Measurements from ENCODE around the gene HDAC4.

Gene HDAC4

GRCh38 chr2:239029958-239030357, 370.9 kb downstream of the HDAC4 start:
- Histone ChIP-seq H3K4me1 (ENCODE audit: control insufficient read depth, insufficient read depth, low read length) (no peaks in the 10 kb centered on the region), H3K27ac (ENCODE audit: extremely low read depth, low read depth, low read length) (no peak overlapping the region), H3K36me3 (ENCODE audit: control insufficient read depth in 2 of 2, insufficient read depth in 1 of 2, low read length in 2 of 2) (no peaks in the 10 kb centered on the region), H3K4me3 (ENCODE audit: low read depth, low read length) (no peak overlapping the region), H3K9me3 (ENCODE audit: control insufficient read depth, insufficient read depth, low read depth, low read length) (no peaks in the 10 kb centered on the region)
- TF ChIP-seq ZBTB17 (tag by site-specific recombination; IDR thresholded peaks at IDR 0.05) = no peak
- no peak for TF ChIP-seq EGR2 (tag by site-specific recombination; IDR thresholded peaks at IDR 0.05; ENCODE audit: low read depth)
- no peak for TF ChIP-seq ZFP41 (tag by site-specific recombination; IDR thresholded peaks at IDR 0.05; ENCODE audit: borderline replicate concordance)
- no peak for TF ChIP-seq ZSCAN30 (tag by site-specific recombination; IDR thresholded peaks at IDR 0.05)
- TF ChIP-seq ZNF211 (tag by site-specific recombination; IDR thresholded peaks at IDR 0.05; ENCODE audit: low read depth) = no peak
- TF ChIP-seq, protein P1, sequence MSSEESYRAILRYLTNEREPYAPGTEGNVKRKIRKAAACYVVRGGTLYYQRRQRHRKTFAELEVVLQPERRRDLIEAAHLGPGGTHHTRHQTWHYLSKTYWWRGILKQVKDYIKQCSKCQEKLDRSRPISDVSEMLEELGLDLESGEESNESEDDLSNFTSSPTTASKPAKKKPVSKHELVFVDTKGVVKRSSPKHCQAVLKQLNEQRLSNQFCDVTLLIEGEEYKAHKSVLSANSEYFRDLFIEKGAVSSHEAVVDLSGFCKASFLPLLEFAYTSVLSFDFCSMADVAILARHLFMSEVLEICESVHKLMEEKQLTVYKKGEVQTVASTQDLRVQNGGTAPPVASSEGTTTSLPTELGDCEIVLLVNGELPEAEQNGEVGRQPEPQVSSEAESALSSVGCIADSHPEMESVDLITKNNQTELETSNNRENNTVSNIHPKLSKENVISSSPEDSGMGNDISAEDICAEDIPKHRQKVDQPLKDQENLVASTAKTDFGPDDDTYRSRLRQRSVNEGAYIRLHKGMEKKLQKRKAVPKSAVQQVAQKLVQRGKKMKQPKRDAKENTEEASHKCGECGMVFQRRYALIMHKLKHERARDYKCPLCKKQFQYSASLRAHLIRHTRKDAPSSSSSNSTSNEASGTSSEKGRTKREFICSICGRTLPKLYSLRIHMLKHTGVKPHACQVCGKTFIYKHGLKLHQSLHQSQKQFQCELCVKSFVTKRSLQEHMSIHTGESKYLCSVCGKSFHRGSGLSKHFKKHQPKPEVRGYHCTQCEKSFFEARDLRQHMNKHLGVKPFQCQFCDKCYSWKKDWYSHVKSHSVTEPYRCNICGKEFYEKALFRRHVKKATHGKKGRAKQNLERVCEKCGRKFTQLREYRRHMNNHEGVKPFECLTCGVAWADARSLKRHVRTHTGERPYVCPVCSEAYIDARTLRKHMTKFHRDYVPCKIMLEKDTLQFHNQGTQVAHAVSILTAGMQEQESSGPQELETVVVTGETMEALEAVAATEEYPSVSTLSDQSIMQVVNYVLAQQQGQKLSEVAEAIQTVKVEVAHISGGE (tag by site-specific recombination; conservative IDR thresholded peaks at IDR 0.05; ENCODE audit: low read depth) = no peak
- TF ChIP-seq ZNF23 (tag by site-specific recombination; IDR thresholded peaks at IDR 0.05; ENCODE audit: borderline replicate concordance) = no peak
- POLR2A ChIA-PET = no interaction called here
- CTCF ChIA-PET = no interaction called here

DNA sequence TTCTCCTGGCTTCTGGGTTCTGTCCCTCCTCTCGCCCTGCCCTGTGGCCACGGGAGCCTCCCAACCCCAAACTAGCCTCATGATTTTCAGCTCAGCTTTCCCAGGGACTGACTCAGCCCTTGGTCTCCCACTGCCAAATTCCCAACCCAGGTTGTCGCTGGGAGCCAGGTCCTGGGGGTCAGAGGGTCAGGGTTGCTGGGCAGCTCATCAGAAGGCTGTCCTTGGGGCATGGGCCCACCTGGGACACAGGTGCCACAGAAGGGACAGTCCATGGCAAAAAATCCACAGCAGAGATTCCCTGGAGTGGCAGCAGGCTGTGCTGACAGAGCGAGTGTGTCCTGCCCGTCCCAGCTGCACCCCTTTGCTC, 372.6 kb downstream of the HDAC4 start:
- H3K4me1 ChIP-seq (ENCODE audit: control insufficient read depth, insufficient read depth, low read length) = no peaks in the 10 kb centered on the region
- ChIA-PET CTCF (no interaction called here), POLR2A (no interaction called here)
- H3K4me3 ChIP-seq (ENCODE audit: low read depth, low read length) = no peak overlapping the region
- H3K36me3 ChIP-seq (ENCODE audit: control insufficient read depth in 2 of 2, insufficient read depth in 1 of 2, low read length in 2 of 2) = no peaks in the 10 kb centered on the region
- TF ChIP-seq, protein P2, sequence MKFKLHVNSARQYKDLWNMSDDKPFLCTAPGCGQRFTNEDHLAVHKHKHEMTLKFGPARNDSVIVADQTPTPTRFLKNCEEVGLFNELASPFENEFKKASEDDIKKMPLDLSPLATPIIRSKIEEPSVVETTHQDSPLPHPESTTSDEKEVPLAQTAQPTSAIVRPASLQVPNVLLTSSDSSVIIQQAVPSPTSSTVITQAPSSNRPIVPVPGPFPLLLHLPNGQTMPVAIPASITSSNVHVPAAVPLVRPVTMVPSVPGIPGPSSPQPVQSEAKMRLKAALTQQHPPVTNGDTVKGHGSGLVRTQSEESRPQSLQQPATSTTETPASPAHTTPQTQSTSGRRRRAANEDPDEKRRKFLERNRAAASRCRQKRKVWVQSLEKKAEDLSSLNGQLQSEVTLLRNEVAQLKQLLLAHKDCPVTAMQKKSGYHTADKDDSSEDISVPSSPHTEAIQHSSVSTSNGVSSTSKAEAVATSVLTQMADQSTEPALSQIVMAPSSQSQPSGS (tag by site-specific recombination; IDR thresholded peaks at IDR 0.05; ENCODE audit: low read depth) = no peak
- no peak for TF ChIP-seq ZNF658 (tag by site-specific recombination; IDR thresholded peaks at IDR 0.05)
- TF ChIP-seq ZBTB21 (tag by site-specific recombination; IDR thresholded peaks at IDR 0.05) = no peak
- TF ChIP-seq SP3 (tag by site-specific recombination; IDR thresholded peaks at IDR 0.05) = no peak
- TF ChIP-seq ZNF768 (tag by site-specific recombination; IDR thresholded peaks at IDR 0.05) = no peak
- no peak for TF ChIP-seq RBAK (tag by site-specific recombination; IDR thresholded peaks at IDR 0.05)
- TF ChIP-seq ZNF521 (tag by site-specific recombination; IDR thresholded peaks at IDR 0.05) = no peak
- TF ChIP-seq, protein P3, sequence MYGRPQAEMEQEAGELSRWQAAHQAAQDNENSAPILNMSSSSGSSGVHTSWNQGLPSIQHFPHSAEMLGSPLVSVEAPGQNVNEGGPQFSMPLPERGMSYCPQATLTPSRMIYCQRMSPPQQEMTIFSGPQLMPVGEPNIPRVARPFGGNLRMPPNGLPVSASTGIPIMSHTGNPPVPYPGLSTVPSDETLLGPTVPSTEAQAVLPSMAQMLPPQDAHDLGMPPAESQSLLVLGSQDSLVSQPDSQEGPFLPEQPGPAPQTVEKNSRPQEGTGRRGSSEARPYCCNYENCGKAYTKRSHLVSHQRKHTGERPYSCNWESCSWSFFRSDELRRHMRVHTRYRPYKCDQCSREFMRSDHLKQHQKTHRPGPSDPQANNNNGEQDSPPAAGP (tag by site-specific recombination; IDR thresholded peaks at IDR 0.05) = no peak
- no peak for TF ChIP-seq ZNF629 (tag by site-specific recombination; IDR thresholded peaks at IDR 0.05)
- TF ChIP-seq ZEB2 (tag by site-specific recombination; IDR thresholded peaks at IDR 0.05) = no peak
- no peak for TF ChIP-seq HOXA7 (CRISPR knock-in tag; IDR thresholded peaks at IDR 0.05; ENCODE audit: borderline replicate concordance)
- TF ChIP-seq ZBTB7A (tag by site-specific recombination; IDR thresholded peaks at IDR 0.05; ENCODE audit: low read depth) = no peak
- no peak for TF ChIP-seq TCF7L2 (IDR thresholded peaks at IDR 0.05; ENCODE audit: borderline replicate concordance, low read depth, low read length)
- TF ChIP-seq, protein P4, sequence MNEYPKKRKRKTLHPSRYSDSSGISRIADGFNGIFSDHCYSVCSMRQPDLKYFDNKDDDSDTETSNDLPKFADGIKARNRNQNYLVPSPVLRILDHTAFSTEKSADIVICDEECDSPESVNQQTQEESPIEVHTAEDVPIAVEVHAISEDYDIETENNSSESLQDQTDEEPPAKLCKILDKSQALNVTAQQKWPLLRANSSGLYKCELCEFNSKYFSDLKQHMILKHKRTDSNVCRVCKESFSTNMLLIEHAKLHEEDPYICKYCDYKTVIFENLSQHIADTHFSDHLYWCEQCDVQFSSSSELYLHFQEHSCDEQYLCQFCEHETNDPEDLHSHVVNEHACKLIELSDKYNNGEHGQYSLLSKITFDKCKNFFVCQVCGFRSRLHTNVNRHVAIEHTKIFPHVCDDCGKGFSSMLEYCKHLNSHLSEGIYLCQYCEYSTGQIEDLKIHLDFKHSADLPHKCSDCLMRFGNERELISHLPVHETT (tag by site-specific recombination; IDR thresholded peaks at IDR 0.05) = no peak
- no peak for TF ChIP-seq ZNF585B (tag by site-specific recombination; IDR thresholded peaks at IDR 0.05)
- TF ChIP-seq ZNF398 (tag by site-specific recombination; IDR thresholded peaks at IDR 0.05) = no peak
- TF ChIP-seq ZNF366 (tag by site-specific recombination; conservative IDR thresholded peaks at IDR 0.05) = no peak
- TF ChIP-seq ZNF311 (tag by site-specific recombination; IDR thresholded peaks at IDR 0.05; ENCODE audit: borderline replicate concordance) = no peak
- no peak for TF ChIP-seq ZBTB8A (tag by site-specific recombination; IDR thresholded peaks at IDR 0.05)
- H3K27ac ChIP-seq (ENCODE audit: extremely low read depth, low read depth, low read length) = no peak overlapping the region
- no peaks in the 10 kb centered on the region for H3K9me3 ChIP-seq (ENCODE audit: control insufficient read depth, insufficient read depth, low read depth, low read length)
